ENCODE data around the gene SBF2.
"Not testable (repeated sequence)": the region's sequence is repeated elsewhere in the genome, so short reads cannot be mapped to it uniquely, and the experiment has no call there.

Gene SBF2

GRCh38 chr11:10162222-10162621 lies 131.8 kb downstream of the SBF2 start:
- DNase-seq: no peak

- no peak for DNase-seq
These were observed 133.7 kb downstream of the SBF2 start for GRCh38 chr11:10160350-10160749.

GRCh38 chr11:10158461-10158860 lies 135.6 kb downstream of the SBF2 start:
- no peak for DNase-seq

- no peak for DNase-seq
These were observed 138.1 kb downstream of the SBF2 start for GRCh38 chr11:10155793-10156490.

- no peak for DNase-seq
These were observed 143.2 kb downstream of the SBF2 start for GRCh38 chr11:10150800-10151199.

GRCh38 chr11:10149553-10149952 lies 144.5 kb downstream of the SBF2 start:
- DNase-seq: no peak

- no peak for DNase-seq
These were observed 146.8 kb downstream of the SBF2 start for GRCh38 chr11:10147195-10147594.

GRCh38 chr11:10144954-10145353 lies 149.1 kb downstream of the SBF2 start:
- DNase-seq: no peak

- DNase-seq: no peak
These were observed 154.4 kb downstream of the SBF2 start for GRCh38 chr11:10139656-10140055.

- DNase-seq: no peak
These were observed 154.9 kb downstream of the SBF2 start for GRCh38 chr11:10139143-10139542.

GRCh38 chr11:10134975-10135481 lies 159.0 kb downstream of the SBF2 start:
- no peak for DNase-seq

- not testable (repeated sequence) for DNase-seq
These were observed 159.8 kb downstream of the SBF2 start for GRCh38 chr11:10134226-10134625.

- DNase-seq: not testable (repeated sequence)
These were observed 160.8 kb downstream of the SBF2 start for GRCh38 chr11:10133251-10133650.

GRCh38 chr11:10130875-10131274 lies 163.1 kb downstream of the SBF2 start:
- DNase-seq: no peak

- not testable (repeated sequence) for DNase-seq
These were observed 164.8 kb downstream of the SBF2 start for GRCh38 chr11:10129184-10129583.

GRCh38 chr11:10125522-10126133 lies 168.4 kb downstream of the SBF2 start:
- no peak for DNase-seq

- no peak for DNase-seq
These were observed 171.5 kb downstream of the SBF2 start for GRCh38 chr11:10122326-10123197.

- DNase-seq: no peak
These were observed 175.2 kb downstream of the SBF2 start for GRCh38 chr11:10118865-10119264.

GRCh38 chr11:10117709-10118351 lies 176.2 kb downstream of the SBF2 start:
- no peak for DNase-seq

GRCh38 chr11:10116588-10116987 lies 177.4 kb downstream of the SBF2 start:
- no peak for DNase-seq

GRCh38 chr11:10114593-10115404 lies 179.2 kb downstream of the SBF2 start:
- no peak for DNase-seq

GRCh38 chr11:10113852-10114251 lies 180.2 kb downstream of the SBF2 start:
- no peak for DNase-seq
